HepG2 (cell line): ENCODE measurements around the gene ATOH8. TPM values are rescaled to one million over a fixed set of nuclear protein-coding genes. Genes with fewer than 3 reads are reported as not detected.
A peak's percentile ranks its signal among the peaks of the same experiment; 100 is the strongest.

ENCODE experiments used
- ATAC-seq: fragments of 200-7000 bp; cut with Tn5 transposase; 3 replicates; pipeline ENCODE4 v1.9.1; 2020; ENCODE audit warnings: mild to moderate bottlenecking, moderate library complexity
- BruUV-seq: library from RNA; stranded (reverse); fragments of 400-500 nt; replicated peaks from 2 replicates; lab custom pipeline; 2021; lab: Mats Ljungman, UMichigan
- CTCF ChIA-PET: fragments of 300-600 bp; formaldehyde crosslinking; extraction: SDS; loops from one replicate; lab custom pipeline; 2021; ENCODE audit warnings: low total read pairs, inconsistent platforms, low intra/inter-chr PET ratio; lab: Yijun Ruan, JAX
- POLR2A ChIA-PET: fragments of 350-600 bp; sonication (Branson Sonifier 250); formaldehyde crosslinking; loops from one replicate; lab custom pipeline; 2020; ENCODE audit warnings: antibody characterized with exemption, inconsistent platforms; lab: Yijun Ruan, JAX
- DNase-seq: peaks from one replicate; pipeline ENCODE4 v3.0.0-alpha.2; 2015; ENCODE audit warnings: low spot score
- FAIRE-seq: peaks from 3 replicates; lab custom pipeline; 2011; peaks lifted over from hg19 to GRCh38; lab: Jason Lieb, UNC
- H2AFZ ChIP-seq: one replicate; pipeline ENCODE4 v1.6.1; 2011; ENCODE audit warnings: low read length, inconsistent platforms
- H3K27ac ChIP-seq: fragments of 300-600 bp; 3 replicates; pipeline ENCODE4 v1.8.0; 2011; ENCODE audit warnings: mixed run types, mild to moderate bottlenecking, mixed read lengths, low read length, inconsistent platforms; ENCODE audit not compliant: insufficient read depth; ENCODE audit errors: extremely low read length
- H3K27me3 ChIP-seq, 2 experiments: fragments of 200-600 bp in 1 of 2; 2 replicates in 1 of 2; 3 replicates in 1 of 2; pipeline versions ENCODE4 v1.6.0 to v1.8.0; 2011; ENCODE audit warnings: low read length in 2 of 2, mild to moderate bottlenecking in 2 of 2, moderate library complexity in 2 of 2, inconsistent platforms in 1 of 2; ENCODE audit not compliant: insufficient read depth in 2 of 2, control insufficient read depth in 1 of 2
- H3K36me3 ChIP-seq, 2 experiments: fragments of 200-600 bp in 1 of 2; replicated peaks in 1 of 2; 2 replicates in 1 of 2; 3 replicates in 1 of 2; pipeline versions ENCODE4 v1.5.1 to v1.8.0; 2011; ENCODE audit warnings: low read length in 2 of 2, inconsistent platforms in 1 of 2; ENCODE audit not compliant: insufficient read depth in 2 of 2, control insufficient read depth in 1 of 2
- H3K4me1 ChIP-seq: 2 replicates; pipeline ENCODE4 v1.5.1; 2012; ENCODE audit warnings: low read length, inconsistent platforms; ENCODE audit not compliant: insufficient read depth
- H3K4me2 ChIP-seq: 2 replicates; pipeline ENCODE4 v1.6.0; 2011; ENCODE audit warnings: low read depth, low read length, inconsistent platforms
- H3K4me3 ChIP-seq, 3 experiments: fragments of 200-600 bp in 1 of 3; sonication (generic), shearing (Covaris generic) in 1 of 3; replicated peaks in 1 of 3; 2 replicates each; pipeline ENCODE4 v1.5.1; 2011 to 2016; ENCODE audit warnings: low read length in 3 of 3, inconsistent platforms in 2 of 3, low read depth in 2 of 3, mild to moderate bottlenecking in 2 of 3, control low read depth in 1 of 3, mixed read lengths in 1 of 3; ENCODE audit not compliant: insufficient read depth in 1 of 3
- H3K79me2 ChIP-seq: one replicate; pipeline ENCODE4 v1.6.1; 2011; ENCODE audit warnings: low read length, inconsistent platforms; ENCODE audit not compliant: insufficient read depth
- H3K9ac ChIP-seq: 2 replicates; pipeline ENCODE4 v1.6.0; 2011; ENCODE audit warnings: mild to moderate bottlenecking, low read depth, low read length, inconsistent platforms; ENCODE audit not compliant: insufficient read depth
- H3K9me3 ChIP-seq: 2 replicates; pipeline ENCODE4 v1.5.1; 2012; ENCODE audit warnings: mild to moderate bottlenecking, low read length
- H4K20me1 ChIP-seq: 2 replicates; pipeline ENCODE4 v1.6.0; 2011; ENCODE audit warnings: inconsistent platforms, mild to moderate bottlenecking, low read length, moderate library complexity; ENCODE audit not compliant: insufficient read depth
- MTF2 ChIP-seq: sonication (generic); formaldehyde crosslinking; IDR thresholded peaks from 2 replicates; pipeline ENCODE4 v1.5.0; 2020; ENCODE audit warnings: missing genetic modification reagents, borderline replicate concordance
- PTBP1 ChIP-seq: fragments of 200-400 bp; formaldehyde crosslinking; IDR thresholded peaks from 2 replicates; pipeline ENCODE4 v1.6.1; 2018; ENCODE audit warnings: low read length, low read depth; ENCODE audit not compliant: poor library complexity, severe bottlenecking
- RFXANK ChIP-seq: IDR thresholded peaks from 2 replicates; pipeline ENCODE4 v1.6.1; 2016
- SP1 ChIP-seq, 2 experiments: fragments of 450-650 bp in 1 of 2; sonication (generic) in 1 of 2; formaldehyde crosslinking in 1 of 2; IDR thresholded peaks; 2 replicates each; pipeline versions ENCODE4 v1.4.0 to v1.6.1; 2016 to 2020; ENCODE audit warnings: missing genetic modification reagents in 1 of 2
- ZNF232 ChIP-seq: sonication (generic); formaldehyde crosslinking; IDR thresholded peaks from 2 replicates; pipeline ENCODE4 v1.4.0; 2020; ENCODE audit warnings: missing genetic modification reagents, borderline replicate concordance
- ZNF761 ChIP-seq: sonication (generic); formaldehyde crosslinking; conservative IDR thresholded peaks from 2 replicates; pipeline ENCODE4 v1.4.0; 2020; ENCODE audit warnings: mild to moderate bottlenecking, missing genetic modification reagents
- WGBS: methylation state at CpG from one replicate; pipeline ENCODE4 v1.1.6; 2017; ENCODE audit warnings: low lambda C conversion rate; 5-methylcytosine and 5-hydroxymethylcytosine counted together
- in situ Hi-C: cut with HindIII; loops from 2 replicates; pipeline ENCODE4 v1.10.0; 2017; ENCODE audit warnings: low pct_unique_long_range_greater_than_20kb; ENCODE audit not compliant: extremely low pct_ligation_motif_present
- intact Hi-C: fragments of 100-400 bp; cut with micrococcal nuclease; formaldehyde crosslinking; loops from one replicate; pipeline ENCODE4 v1.10.0; 2022; ENCODE audit not compliant: unreplicated experiment
- polyA plus RNA-seq, 8 experiments: library from polyadenylated mRNA; depleted of rRNA in 3 of 8; stranded (reverse) in 7 of 8; unstranded in 1 of 8; fragments of >200 nt; fragmentation: Illumina TruSeq in 4 of 8; extraction: Trizol in 4 of 8; gene quantifications; 2 replicates each; pipeline versions ENCODE4 v1.2.1 to v1.2.3, GENCODE V29; 2011 to 2016; ENCODE audit warnings: low read depth in 4 of 8, missing spikeins in 1 of 8, mixed read lengths in 1 of 8; ENCODE audit not compliant: insufficient read depth in 1 of 8
- total RNA-seq, 5 experiments: library from RNA; depleted of rRNA; stranded (reverse); fragments of >200 nt; fragmentation: Illumina TruSeq; extraction: Trizol; gene quantifications; 2 replicates each; pipeline ENCODE4 v1.2.3, GENCODE V29; 2016; ENCODE audit warnings: low read depth in 1 of 5
- TF ChIP-seq, protein P1 (sequence below): conservative IDR thresholded peaks from 2 replicates; pipeline ENCODE4 v1.6.1; 2018; ENCODE audit warnings: missing genetic modification reagents
- TF ChIP-seq, protein P2 (sequence below): IDR thresholded peaks from 2 replicates; pipeline ENCODE4 v1.4.0; 2020; ENCODE audit warnings: mild to moderate bottlenecking, missing genetic modification reagents
- TF ChIP-seq, protein P3 (sequence below): sonication (generic); formaldehyde crosslinking; IDR thresholded peaks from 2 replicates; pipeline ENCODE4 v1.4.0; 2020; ENCODE audit warnings: mild to moderate bottlenecking, missing genetic modification reagents

ATOH8 gene
- total and polyA plus RNA-seq, 2 of the 13 experiments (the other 11 are each of a cell fraction or from before 2014, with no cell fraction given): 0.13 to 0.61 TPM

DNA sequence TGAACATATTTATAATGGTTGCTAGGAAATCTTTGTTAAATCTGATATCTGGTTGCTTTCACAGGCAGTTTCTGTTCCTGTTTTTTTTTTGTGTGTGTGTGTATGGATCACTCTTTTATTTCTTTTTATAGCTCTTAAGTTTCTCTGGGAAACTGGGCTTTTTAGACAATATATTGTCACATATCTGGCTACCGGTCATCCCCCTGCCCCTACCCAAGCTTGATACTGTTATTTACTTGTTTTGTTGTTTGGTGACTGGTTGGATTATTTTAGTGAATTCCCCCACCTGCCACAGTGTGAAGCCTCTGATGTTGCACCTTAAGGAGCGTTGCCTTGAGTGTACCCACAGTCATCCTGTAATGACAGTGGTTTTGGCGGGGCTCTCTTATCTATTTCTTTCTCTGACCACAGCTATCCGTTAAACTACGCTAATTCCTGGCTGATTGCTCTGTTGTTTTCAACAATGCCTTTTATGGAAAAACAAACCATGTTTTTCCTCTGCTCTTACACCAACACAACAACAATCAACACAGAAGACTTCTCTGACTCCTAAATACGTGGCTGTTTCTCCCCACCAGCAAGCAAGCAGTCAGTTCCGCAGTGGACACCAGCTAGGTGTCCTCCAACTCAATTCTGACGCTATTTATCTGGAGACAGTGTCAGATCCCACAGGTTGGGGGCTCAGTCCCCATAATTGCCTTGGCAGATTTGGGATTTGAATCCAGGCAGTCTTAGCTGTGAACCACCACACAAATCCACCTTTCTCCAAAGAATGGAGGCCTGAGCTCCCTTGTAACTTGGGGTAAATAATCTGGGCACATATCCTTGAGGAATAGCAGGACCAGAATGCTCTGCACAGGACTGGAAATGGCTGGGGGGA is 48.8 kb upstream of the ATOH8 start:
- no peak overlapping the region for H3K4me2 ChIP-seq
- no TSS peak for BruUV-seq
- no peak for ATAC-seq
- intact Hi-C loops (no loop called here), in situ Hi-C loops (no loop called here)
- CTCF ChIA-PET: interaction anchor here (3.9 kb wide), 1 partner anchor 26 kb away, joined by 36 read pairs; no protein-coding TSS in a partner anchor
- no peaks in the 10 kb centered on the region for H3K79me2 ChIP-seq
- DNase-seq: no peak
- H3K36me3 ChIP-seq: no peaks in the 10 kb centered on the region
- H2AFZ ChIP-seq: no peak overlapping the region
- H3K9ac ChIP-seq: no peak overlapping the region
- TF ChIP-seq, protein P1, sequence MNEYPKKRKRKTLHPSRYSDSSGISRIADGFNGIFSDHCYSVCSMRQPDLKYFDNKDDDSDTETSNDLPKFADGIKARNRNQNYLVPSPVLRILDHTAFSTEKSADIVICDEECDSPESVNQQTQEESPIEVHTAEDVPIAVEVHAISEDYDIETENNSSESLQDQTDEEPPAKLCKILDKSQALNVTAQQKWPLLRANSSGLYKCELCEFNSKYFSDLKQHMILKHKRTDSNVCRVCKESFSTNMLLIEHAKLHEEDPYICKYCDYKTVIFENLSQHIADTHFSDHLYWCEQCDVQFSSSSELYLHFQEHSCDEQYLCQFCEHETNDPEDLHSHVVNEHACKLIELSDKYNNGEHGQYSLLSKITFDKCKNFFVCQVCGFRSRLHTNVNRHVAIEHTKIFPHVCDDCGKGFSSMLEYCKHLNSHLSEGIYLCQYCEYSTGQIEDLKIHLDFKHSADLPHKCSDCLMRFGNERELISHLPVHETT (CRISPR knock-in tag): no peak
- 0 out of 2 replicates have a peak, but pooled peaks have one; percentile 3 for TF ChIP-seq MTF2
- H3K27ac ChIP-seq: no peak overlapping the region
- no peaks in the 10 kb centered on the region for H3K4me1 ChIP-seq
- H4K20me1 ChIP-seq: no peaks in the 10 kb centered on the region
- no peak for FAIRE-seq
- H3K27me3 ChIP-seq: peaks cover 4 to 19% of the 10 kb centered on the region in 2 experiments; a peak in 3 of 5 replicates
- H3K4me3 ChIP-seq: no peak overlapping the region
- no peaks in the 10 kb centered on the region for H3K9me3 ChIP-seq
- WGBS: 44% methylated on average over 8 of the region's 8 CpGs
- POLR2A ChIA-PET: no interaction called here

DNA sequence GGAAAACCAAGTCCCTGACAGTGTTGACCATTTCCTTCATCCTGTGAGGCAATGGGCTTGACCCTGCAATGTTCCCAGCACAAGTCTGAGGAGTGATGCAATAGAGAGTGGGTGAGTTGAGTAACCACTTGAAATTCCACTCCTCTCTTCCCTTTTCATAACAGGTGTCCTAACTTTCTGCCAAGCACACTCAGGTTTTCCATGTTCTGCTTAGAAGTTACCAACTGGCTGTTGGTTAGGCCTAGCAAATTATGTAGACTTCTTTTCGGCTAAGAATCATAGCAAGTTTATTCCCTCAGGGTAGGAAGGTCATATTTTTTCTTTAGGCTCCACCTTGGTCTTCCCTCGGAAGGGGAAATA is 48.1 kb upstream of the ATOH8 start:
- no peaks in the 10 kb centered on the region for H3K79me2 ChIP-seq
- in situ Hi-C loops (no loop called here), intact Hi-C loops (no loop called here)
- ATAC-seq (peak; percentile 54), FAIRE-seq (peak; percentile 85), DNase-seq (peak; percentile 65)
- no peaks in the 10 kb centered on the region for H3K36me3 ChIP-seq
- H4K20me1 ChIP-seq: no peaks in the 10 kb centered on the region
- peaks cover 8 to 25% of the 10 kb centered on the region in 2 experiments; a peak in 4 of 5 replicates for H3K27me3 ChIP-seq
- H2AFZ ChIP-seq: no peak overlapping the region
- H3K9ac ChIP-seq: no peak overlapping the region
- no peaks in the 10 kb centered on the region for H3K9me3 ChIP-seq
- 73% methylated on average over 2 of the region's 2 CpGs for whole genome bisulfite sequencing
- no TSS peak for BruUV-seq
- ChIA-PET POLR2A (no interaction called here), CTCF (interaction anchor here (3.9 kb wide), 1 partner anchor 26 kb away, joined by 36 read pairs; no protein-coding TSS in a partner anchor)
- H3K27ac ChIP-seq: no peak overlapping the region
- H3K4me1 ChIP-seq: peaks cover 3% of the 10 kb centered on the region
- H3K4me2 ChIP-seq: no peak overlapping the region
- no peak overlapping the region for H3K4me3 ChIP-seq
- TF ChIP-seq ZNF761 (CRISPR knock-in tag) (no peak), SP1 (IDR thresholded peaks at IDR 0.05) (no peak), SP1 (CRISPR knock-in tag; IDR thresholded peaks at IDR 0.05) (no peak), ZNF232 (no peak), PTBP1 (no peak), MTF2 (0 out of 2 replicates have a peak, but pooled peaks have one; percentile 52), RFXANK (CRISPR knock-in tag) (no peak)
- TF ChIP-seq, protein P2, sequence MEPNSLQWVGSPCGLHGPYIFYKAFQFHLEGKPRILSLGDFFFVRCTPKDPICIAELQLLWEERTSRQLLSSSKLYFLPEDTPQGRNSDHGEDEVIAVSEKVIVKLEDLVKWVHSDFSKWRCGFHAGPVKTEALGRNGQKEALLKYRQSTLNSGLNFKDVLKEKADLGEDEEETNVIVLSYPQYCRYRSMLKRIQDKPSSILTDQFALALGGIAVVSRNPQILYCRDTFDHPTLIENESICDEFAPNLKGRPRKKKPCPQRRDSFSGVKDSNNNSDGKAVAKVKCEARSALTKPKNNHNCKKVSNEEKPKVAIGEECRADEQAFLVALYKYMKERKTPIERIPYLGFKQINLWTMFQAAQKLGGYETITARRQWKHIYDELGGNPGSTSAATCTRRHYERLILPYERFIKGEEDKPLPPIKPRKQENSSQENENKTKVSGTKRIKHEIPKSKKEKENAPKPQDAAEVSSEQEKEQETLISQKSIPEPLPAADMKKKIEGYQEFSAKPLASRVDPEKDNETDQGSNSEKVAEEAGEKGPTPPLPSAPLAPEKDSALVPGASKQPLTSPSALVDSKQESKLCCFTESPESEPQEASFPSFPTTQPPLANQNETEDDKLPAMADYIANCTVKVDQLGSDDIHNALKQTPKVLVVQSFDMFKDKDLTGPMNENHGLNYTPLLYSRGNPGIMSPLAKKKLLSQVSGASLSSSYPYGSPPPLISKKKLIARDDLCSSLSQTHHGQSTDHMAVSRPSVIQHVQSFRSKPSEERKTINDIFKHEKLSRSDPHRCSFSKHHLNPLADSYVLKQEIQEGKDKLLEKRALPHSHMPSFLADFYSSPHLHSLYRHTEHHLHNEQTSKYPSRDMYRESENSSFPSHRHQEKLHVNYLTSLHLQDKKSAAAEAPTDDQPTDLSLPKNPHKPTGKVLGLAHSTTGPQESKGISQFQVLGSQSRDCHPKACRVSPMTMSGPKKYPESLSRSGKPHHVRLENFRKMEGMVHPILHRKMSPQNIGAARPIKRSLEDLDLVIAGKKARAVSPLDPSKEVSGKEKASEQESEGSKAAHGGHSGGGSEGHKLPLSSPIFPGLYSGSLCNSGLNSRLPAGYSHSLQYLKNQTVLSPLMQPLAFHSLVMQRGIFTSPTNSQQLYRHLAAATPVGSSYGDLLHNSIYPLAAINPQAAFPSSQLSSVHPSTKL: peak; percentile 67
- TF ChIP-seq, protein P3, sequence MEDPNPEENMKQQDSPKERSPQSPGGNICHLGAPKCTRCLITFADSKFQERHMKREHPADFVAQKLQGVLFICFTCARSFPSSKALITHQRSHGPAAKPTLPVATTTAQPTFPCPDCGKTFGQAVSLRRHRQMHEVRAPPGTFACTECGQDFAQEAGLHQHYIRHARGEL (CRISPR knock-in tag): no peak
